Epithelial cell of esophagus (primary cell): Measurements from ENCODE around the gene TSHR.

Source experiments
- DNase-seq: peaks from one replicate; pipeline ENCODE4 v3.0.0; 2010; ENCODE audit warnings: low read depth
- H3K4me3 ChIP-seq: 2 replicates; pipeline ENCODE4 v1.5.1; 2011; ENCODE audit warnings: mild to moderate bottlenecking, low read length, control low read depth
- TF ChIP-seq, protein P1 (sequence below): IDR thresholded peaks from 2 replicates; pipeline ENCODE4 v1.5.1; 2011; ENCODE audit warnings: low read depth, mild to moderate bottlenecking, low read length, control low read depth, inconsistent platforms; ENCODE audit not compliant: insufficient read depth; ENCODE audit errors: missing control alignments

TSHR gene

DNA sequence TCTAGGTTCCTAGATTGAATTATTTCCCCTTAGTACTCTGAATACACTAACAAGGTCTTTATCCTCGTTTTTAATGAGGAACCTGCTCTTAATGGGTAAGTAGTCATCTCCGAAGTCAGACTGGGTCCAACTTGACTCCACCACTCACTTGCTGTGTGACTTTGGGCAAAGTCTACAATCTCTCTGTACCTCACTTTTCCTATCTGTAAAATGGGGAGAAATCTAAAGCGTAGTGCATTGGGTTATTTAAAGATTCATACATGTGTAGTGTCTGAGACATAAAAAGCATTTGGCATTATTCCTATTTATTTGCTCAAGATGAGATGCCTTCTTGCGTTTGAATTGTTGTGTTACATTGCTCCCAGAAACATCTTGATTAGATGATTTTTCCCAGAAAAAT lies 213.8 kb downstream of the TSHR start:
- TF ChIP-seq, protein P1, sequence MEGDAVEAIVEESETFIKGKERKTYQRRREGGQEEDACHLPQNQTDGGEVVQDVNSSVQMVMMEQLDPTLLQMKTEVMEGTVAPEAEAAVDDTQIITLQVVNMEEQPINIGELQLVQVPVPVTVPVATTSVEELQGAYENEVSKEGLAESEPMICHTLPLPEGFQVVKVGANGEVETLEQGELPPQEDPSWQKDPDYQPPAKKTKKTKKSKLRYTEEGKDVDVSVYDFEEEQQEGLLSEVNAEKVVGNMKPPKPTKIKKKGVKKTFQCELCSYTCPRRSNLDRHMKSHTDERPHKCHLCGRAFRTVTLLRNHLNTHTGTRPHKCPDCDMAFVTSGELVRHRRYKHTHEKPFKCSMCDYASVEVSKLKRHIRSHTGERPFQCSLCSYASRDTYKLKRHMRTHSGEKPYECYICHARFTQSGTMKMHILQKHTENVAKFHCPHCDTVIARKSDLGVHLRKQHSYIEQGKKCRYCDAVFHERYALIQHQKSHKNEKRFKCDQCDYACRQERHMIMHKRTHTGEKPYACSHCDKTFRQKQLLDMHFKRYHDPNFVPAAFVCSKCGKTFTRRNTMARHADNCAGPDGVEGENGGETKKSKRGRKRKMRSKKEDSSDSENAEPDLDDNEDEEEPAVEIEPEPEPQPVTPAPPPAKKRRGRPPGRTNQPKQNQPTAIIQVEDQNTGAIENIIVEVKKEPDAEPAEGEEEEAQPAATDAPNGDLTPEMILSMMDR, result no peak
- DNase-seq, result no peak
- H3K4me3 ChIP-seq, result peak overlapping the region; percentile 68

DNA sequence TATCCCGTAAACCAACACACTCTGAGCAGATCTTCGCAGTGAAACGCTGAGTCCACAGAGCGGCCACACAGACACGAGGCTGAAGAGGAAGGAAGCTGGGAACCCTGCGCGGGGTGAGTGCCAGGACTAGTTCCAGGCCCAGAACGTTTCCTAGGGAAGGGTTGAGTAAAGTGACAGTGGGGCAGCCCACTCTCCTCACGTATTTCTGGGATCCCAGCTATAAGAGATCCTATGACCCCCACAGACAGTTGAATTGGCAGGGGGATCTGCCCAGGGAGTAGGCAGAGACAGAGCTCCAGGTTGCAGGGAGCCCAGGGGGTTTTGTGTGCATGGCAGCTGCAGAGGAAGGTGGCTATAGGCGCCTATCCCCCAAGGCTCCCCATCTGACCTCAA lies 214.3 kb downstream of the TSHR start:
- TF ChIP-seq, protein P1, result no peak
- DNase-seq, result no peak

DNA sequence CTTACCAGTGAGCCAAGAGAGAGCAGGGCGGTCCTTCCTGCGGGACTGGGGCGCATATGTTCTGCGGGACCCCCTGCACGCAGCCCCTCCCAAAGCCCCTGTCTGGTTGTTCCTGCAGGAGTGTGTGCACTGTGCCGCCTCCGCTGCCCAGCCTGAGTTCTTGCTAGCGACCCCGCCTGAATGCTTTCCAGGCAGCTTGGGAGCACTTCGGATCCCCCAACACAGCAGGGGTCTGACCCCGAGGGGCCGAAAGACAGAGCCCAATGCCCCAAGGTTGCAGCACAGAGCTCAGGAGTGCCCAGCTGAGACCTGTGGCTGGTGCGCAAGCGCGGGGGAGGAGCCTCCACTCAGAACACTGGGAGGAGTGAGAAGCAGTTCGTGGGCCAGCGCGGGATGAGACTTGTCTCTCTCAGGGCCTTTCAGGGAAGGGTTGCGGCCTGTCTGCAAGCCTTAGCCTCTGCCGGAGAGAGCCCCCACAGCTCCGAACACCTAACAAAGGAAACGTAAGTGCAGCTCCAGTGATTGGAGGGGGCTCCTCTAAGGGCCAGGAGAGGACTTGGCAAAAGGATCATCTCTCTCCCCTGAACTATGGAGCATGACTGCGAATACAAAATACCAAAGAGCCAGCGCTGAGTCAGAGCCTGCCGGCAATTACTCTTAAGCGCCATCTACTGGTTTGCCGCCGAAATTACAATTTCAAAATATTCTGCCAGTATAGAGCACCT lies 214.8 kb downstream of the TSHR start:
- TF ChIP-seq, protein P1, result peak; percentile 89
- peak; percentile 89 for DNase-seq
- peak overlapping the region; percentile 68 for H3K4me3 ChIP-seq

More for the DNA sequence above, 214.3 kb downstream of the TSHR start:
- H3K4me3 ChIP-seq, result peak overlapping the region; percentile 68

DNA sequence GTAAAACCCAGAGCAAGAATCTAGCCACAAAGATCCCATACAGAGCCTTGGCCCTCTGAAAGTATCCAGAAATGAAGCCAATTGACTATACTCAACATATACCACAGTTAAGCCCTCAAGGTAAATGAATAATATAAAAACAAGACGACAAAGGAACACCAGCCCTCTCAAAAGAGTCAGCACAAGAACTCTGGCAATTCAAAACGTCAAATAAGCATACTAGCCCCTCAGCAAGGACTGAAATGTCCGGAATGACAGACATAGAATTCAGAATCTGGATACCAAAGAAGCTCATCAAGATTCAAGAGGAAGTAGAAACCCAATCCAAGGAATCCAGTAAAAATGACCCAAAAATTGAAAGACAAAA lies 215.4 kb downstream of the TSHR start:
- TF ChIP-seq, protein P1, result no peak
- no peak overlapping the region for H3K4me3 ChIP-seq
- DNase-seq, result no peak

DNA sequence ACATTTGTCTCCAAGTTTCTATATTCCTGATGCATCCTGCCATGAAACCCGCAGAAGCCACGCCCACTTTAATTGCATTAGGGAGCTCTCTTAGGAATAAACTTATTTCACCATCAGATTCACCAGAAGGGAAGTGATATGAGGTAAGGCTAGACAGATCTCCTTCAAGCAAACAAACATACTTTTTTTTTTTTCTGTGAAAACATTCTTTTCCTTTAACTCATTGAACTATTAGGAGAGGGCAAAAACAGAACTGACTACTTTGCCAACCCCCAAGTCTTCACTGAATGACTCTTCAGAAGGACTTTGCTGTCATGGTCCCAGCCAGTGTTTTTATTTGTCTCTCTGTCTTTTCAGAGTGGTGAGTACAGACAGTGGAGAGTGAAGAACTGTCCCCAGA lies 216.9 kb downstream of the TSHR start:
- DNase-seq, result no peak
- TF ChIP-seq, protein P1, result no peak
- H3K4me3 ChIP-seq, result no peak overlapping the region

DNA sequence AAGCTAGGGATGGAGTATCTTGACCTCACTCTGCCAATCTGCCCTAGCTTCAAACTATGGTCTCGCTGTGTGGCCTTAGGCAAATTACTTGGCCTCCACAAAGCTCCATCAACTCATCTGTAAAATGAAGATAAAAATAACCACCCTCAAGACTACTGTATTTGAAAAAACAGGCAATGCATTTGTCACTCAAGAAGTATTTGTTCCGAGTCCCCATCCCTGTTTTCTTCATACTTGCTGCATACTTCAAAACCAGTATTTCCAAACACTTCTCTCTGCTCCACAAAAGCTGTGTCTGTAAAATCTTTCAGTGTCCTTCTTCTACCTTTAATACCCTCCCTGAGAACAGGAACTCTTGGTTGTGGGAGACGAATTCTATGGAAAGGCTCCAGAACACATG lies 217.5 kb downstream of the TSHR start:
- no peak overlapping the region for H3K4me3 ChIP-seq
- TF ChIP-seq, protein P1, result no peak
- DNase-seq, result no peak

DNA sequence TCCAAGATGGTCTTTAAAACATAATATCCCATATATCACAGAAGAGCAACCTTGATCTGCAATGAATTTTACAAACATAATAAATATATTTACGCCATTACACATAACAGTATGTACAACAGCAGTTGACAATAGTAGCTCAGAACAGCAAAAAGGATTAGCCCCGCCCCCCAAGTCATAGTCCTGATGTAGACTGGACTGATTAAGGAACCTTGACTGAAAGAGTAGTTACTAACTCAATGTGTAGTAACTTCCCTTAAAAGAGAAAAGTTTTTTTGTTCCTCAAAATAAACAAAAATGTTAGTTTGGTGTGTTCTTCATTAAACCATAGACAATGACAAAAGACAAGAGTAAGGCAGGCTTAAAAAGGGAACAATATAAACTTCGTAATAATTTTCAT lies 220.8 kb downstream of the TSHR start:
- no peak overlapping the region for H3K4me3 ChIP-seq
- DNase-seq, result no peak
- TF ChIP-seq, protein P1, result no peak
